Measurements from ENCODE around the gene PACRGL.

GRCh38 chr4:20773144-20773997 lies 73.1 kb downstream of the PACRGL start:
- TF ChIP-seq CTCF (conservative IDR thresholded peaks at IDR 0.05; ENCODE audit: low read length) (peak; percentile 81), EZH2phosphoT487 (IDR thresholded peaks at IDR 0.05; ENCODE audit: borderline replicate concordance, low read depth, low read length) (no peak)
